Measurements from ENCODE around the gene CALD1.

- TF ChIP-seq, protein P1, sequence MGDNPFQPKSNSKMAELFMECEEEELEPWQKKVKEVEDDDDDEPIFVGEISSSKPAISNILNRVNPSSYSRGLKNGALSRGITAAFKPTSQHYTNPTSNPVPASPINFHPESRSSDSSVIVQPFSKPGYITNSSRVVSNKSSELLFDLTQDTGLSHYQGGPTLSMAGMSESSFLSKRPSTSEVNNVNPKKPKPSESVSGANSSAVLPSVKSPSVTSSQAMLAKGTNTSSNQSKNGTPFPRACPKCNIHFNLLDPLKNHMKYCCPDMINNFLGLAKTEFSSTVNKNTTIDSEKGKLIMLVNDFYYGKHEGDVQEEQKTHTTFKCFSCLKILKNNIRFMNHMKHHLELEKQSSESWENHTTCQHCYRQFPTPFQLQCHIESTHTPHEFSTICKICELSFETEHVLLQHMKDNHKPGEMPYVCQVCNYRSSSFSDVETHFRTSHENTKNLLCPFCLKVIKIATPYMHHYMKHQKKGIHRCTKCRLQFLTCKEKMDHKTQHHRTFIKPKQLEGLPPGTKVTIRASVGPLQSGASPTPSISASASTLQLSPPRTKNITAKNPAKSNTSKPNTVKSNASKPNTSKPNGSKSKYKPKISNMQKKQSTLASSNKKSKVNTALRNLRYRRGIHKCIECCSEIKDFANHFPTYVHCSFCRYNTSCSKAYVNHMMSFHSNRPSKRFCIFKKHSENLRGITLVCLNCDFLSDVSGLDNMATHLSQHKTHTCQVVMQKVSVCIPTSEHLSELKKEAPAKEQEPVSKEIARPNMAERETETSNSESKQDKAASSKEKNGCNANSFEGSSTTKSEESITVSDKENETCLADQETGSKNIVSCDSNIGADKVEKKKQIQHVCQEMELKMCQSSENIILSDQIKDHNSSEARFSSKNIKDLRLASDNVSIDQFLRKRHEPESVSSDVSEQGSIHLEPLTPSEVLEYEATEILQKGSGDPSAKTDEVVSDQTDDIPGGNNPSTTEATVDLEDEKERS (tag by site-specific recombination; IDR thresholded peaks at IDR 0.05): no peak
- TF ChIP-seq, protein P2, sequence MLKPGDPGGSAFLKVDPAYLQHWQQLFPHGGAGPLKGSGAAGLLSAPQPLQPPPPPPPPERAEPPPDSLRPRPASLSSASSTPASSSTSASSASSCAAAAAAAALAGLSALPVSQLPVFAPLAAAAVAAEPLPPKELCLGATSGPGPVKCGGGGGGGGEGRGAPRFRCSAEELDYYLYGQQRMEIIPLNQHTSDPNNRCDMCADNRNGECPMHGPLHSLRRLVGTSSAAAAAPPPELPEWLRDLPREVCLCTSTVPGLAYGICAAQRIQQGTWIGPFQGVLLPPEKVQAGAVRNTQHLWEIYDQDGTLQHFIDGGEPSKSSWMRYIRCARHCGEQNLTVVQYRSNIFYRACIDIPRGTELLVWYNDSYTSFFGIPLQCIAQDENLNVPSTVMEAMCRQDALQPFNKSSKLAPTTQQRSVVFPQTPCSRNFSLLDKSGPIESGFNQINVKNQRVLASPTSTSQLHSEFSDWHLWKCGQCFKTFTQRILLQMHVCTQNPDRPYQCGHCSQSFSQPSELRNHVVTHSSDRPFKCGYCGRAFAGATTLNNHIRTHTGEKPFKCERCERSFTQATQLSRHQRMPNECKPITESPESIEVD (tag by site-specific recombination; IDR thresholded peaks at IDR 0.05): no peak
- TF ChIP-seq CTCF (tag by site-specific recombination; IDR thresholded peaks at IDR 0.05) (no peak), ZFP41 (tag by site-specific recombination; IDR thresholded peaks at IDR 0.05; ENCODE audit: borderline replicate concordance) (no peak), YY1 (tag by site-specific recombination; IDR thresholded peaks at IDR 0.05) (no peak), ZNF416 (tag by site-specific recombination; IDR thresholded peaks at IDR 0.05) (no peak), ZNF776 (tag by site-specific recombination; IDR thresholded peaks at IDR 0.05; ENCODE audit: borderline replicate concordance) (no peak)
Observed at GRCh38 chr7:134908289-134908688, 128.9 kb downstream of the CALD1 start.

Data from HEK293 (cell line).